GM12801 (cell line): ENCODE results near the gene CCR9.

Source experiments
- CTCF ChIP-seq: IDR thresholded peaks from one replicate; pipeline ENCODE4 v1.5.1; 2011; ENCODE audit warnings: control low read depth; ENCODE audit not compliant: insufficient read length; ENCODE audit errors: extremely low read depth

CCR9 gene

GRCh38 chr3:45852828-45853227 lies 33.5 kb upstream of the CCR9 start:
- no peak for TF ChIP-seq CTCF

- no peak for TF ChIP-seq CTCF
These were observed 27.4 kb upstream of the CCR9 start for GRCh38 chr3:45858809-45859543.

GRCh38 chr3:45860481-45860880 lies 25.9 kb upstream of the CCR9 start:
- TF ChIP-seq CTCF, result no peak

GRCh38 chr3:45861043-45861719 lies 25.2 kb upstream of the CCR9 start:
- no peak for TF ChIP-seq CTCF

GRCh38 chr3:45864760-45865519 lies 21.4 kb upstream of the CCR9 start:
- TF ChIP-seq CTCF, result no peak

GRCh38 chr3:45865563-45865962 lies 20.8 kb upstream of the CCR9 start:
- no peak for TF ChIP-seq CTCF

- TF ChIP-seq CTCF, result no peak
These were observed 18.1 kb upstream of the CCR9 start for GRCh38 chr3:45868213-45868612.
